Osteocyte (in vitro differentiated cells): ENCODE data around the gene DGKE. TPM values are rescaled to one million over a fixed set of nuclear protein-coding genes. Genes with fewer than 3 reads are reported as not detected.

Source experiments
- DNase-seq: peaks from one replicate; pipeline ENCODE4 v3.0.0; 2021; ENCODE audit warnings: mixed read lengths; ENCODE audit not compliant: unreplicated experiment; ENCODE audit errors: extremely low spot score
- H3K27ac Mint-ChIP-seq: one replicate; pipeline ENCODE4 v1.8.0; 2021; ENCODE audit warnings: mild to moderate bottlenecking, mixed read lengths; ENCODE audit not compliant: unreplicated experiment
- H3K27me3 Mint-ChIP-seq: one replicate; pipeline ENCODE4 v1.8.0; 2021; ENCODE audit warnings: mixed read lengths; ENCODE audit not compliant: unreplicated experiment
- H3K36me3 Mint-ChIP-seq: one replicate; pipeline ENCODE4 v1.8.0; 2021; ENCODE audit warnings: mixed read lengths; ENCODE audit not compliant: unreplicated experiment
- H3K4me1 Mint-ChIP-seq: one replicate; pipeline ENCODE4 v1.8.0; 2021; ENCODE audit warnings: mixed read lengths; ENCODE audit not compliant: unreplicated experiment
- H3K4me3 Mint-ChIP-seq: one replicate; pipeline ENCODE4 v1.8.0; 2021; ENCODE audit warnings: mild to moderate bottlenecking, moderate library complexity, mixed read lengths; ENCODE audit not compliant: unreplicated experiment
- H3K9me3 Mint-ChIP-seq: one replicate; pipeline ENCODE4 v1.8.0; 2021; ENCODE audit warnings: mixed read lengths; ENCODE audit not compliant: unreplicated experiment
- total RNA-seq: library from RNA; stranded (reverse); gene quantifications from 2 replicates; pipeline ENCODE4 v1.2.1, GENCODE V29; 2021
- TF ChIP-seq, protein P1 (sequence below): fragments of 200-600 bp; sonication (generic); IDR thresholded peaks from 2 replicates; pipeline ENCODE4 v1.5.0; 2021; ENCODE audit warnings: antibody characterized with exemption, mild to moderate bottlenecking, moderate library complexity

DGKE gene
- total RNA-seq, 1 donor from 2014 or later = 6.6 TPM

DNA sequence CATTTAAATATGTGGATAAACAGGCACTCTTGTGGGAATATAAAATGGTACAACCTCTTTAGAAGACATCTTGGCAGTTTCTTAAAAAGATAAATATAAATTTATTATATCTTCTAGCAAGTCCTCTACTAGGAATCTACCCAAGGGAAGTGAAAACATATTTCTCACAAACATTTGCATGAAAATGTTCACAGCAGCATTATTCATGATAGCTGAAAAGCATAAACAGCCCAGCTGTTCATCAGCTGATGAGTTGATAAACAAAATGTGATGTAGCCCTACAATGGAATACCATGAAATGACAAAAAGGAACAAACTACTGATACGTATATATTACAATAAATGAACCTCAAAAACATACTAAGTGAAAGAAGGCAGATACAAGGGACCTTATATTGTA lies 12.0 kb downstream of the DGKE start:
- Mint-ChIP-seq H3K4me1 (no peaks in the 10 kb centered on the region), H3K36me3 (peaks cover 30% of the 10 kb centered on the region), H3K9me3 (no peaks in the 10 kb centered on the region), H3K4me3 (no peak overlapping the region), H3K27me3 (no peaks in the 10 kb centered on the region), H3K27ac (no peak overlapping the region)
- no peak for DNase-seq
- TF ChIP-seq, protein P1, sequence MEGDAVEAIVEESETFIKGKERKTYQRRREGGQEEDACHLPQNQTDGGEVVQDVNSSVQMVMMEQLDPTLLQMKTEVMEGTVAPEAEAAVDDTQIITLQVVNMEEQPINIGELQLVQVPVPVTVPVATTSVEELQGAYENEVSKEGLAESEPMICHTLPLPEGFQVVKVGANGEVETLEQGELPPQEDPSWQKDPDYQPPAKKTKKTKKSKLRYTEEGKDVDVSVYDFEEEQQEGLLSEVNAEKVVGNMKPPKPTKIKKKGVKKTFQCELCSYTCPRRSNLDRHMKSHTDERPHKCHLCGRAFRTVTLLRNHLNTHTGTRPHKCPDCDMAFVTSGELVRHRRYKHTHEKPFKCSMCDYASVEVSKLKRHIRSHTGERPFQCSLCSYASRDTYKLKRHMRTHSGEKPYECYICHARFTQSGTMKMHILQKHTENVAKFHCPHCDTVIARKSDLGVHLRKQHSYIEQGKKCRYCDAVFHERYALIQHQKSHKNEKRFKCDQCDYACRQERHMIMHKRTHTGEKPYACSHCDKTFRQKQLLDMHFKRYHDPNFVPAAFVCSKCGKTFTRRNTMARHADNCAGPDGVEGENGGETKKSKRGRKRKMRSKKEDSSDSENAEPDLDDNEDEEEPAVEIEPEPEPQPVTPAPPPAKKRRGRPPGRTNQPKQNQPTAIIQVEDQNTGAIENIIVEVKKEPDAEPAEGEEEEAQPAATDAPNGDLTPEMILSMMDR = no peak

DNA sequence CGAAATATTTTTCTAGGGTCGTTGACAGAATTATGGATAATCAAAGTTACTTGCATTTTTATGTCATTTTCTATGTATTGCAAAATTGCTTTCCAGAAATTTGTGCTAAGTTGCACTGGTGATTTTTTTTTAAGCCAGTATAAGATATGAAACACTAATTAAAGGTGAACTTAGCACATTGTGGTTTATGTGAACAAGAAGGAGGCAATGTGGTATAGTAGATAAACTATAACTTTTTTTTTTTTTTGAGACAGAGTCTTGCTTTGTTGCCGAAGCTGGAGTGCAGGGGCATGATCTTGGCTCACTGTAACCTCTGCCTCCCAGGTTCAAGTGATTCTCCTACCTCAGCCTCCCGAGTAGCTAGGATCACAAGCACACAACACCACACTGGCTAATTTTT lies 13.2 kb downstream of the DGKE start:
- TF ChIP-seq, protein P1 = no peak
- H3K36me3 Mint-ChIP-seq = peaks cover 30% of the 10 kb centered on the region
- H3K27ac Mint-ChIP-seq = no peak overlapping the region
- no peak overlapping the region for H3K4me3 Mint-ChIP-seq
- no peaks in the 10 kb centered on the region for H3K4me1 Mint-ChIP-seq
- no peak for DNase-seq
- no peaks in the 10 kb centered on the region for H3K9me3 Mint-ChIP-seq
- no peaks in the 10 kb centered on the region for H3K27me3 Mint-ChIP-seq

DNA sequence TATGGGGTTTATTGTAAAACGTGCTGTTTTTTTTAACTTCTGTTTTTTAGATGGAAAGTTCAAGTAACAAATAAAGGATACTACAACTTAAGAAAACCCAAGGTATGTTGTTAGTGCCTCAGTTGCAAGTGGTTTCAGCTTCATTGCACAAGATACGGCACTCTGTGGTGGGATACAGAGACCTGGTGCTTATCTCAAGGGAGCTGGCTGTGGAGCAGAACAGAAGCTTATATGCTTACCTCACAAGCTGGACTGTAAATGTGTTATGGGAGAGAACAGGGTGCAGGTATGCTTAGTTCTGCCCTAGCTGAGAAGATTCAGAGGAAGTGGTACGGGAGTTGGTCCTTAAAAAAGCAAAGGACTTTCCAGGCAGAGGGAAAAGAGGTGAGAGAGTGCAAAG lies 15.2 kb downstream of the DGKE start:
- H3K9me3 Mint-ChIP-seq = no peaks in the 10 kb centered on the region
- TF ChIP-seq, protein P1 = no peak
- no peak for DNase-seq
- H3K4me1 Mint-ChIP-seq = no peaks in the 10 kb centered on the region
- no peak overlapping the region for H3K27ac Mint-ChIP-seq
- H3K4me3 Mint-ChIP-seq = no peak overlapping the region
- peaks cover 31% of the 10 kb centered on the region for H3K36me3 Mint-ChIP-seq
- H3K27me3 Mint-ChIP-seq = no peaks in the 10 kb centered on the region

DNA sequence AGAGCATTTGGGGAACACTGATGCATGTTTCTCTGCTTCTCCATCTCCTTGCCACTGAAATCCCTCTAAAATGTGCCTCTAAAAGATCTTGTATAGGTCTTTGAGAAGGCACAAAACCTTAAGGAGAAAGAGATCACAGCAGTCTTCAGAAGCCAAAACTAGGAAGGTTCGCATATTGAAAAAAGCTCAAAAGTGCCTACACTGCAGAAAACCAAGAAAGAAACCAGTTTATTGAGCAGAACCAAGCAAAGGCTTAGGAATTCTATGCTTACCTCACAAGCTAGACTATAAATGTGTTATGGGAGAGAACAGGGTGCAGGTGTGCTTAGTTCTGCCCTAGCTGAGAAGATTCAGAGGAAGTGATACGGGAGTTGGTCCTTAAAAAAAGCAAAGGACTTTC lies 16.6 kb downstream of the DGKE start:
- no peak overlapping the region for H3K27ac Mint-ChIP-seq
- H3K27me3 Mint-ChIP-seq = no peaks in the 10 kb centered on the region
- no peak overlapping the region for H3K4me3 Mint-ChIP-seq
- no peaks in the 10 kb centered on the region for H3K9me3 Mint-ChIP-seq
- TF ChIP-seq, protein P1 = no peak
- H3K36me3 Mint-ChIP-seq = peaks cover 30% of the 10 kb centered on the region
- no peaks in the 10 kb centered on the region for H3K4me1 Mint-ChIP-seq
- DNase-seq = no peak

DNA sequence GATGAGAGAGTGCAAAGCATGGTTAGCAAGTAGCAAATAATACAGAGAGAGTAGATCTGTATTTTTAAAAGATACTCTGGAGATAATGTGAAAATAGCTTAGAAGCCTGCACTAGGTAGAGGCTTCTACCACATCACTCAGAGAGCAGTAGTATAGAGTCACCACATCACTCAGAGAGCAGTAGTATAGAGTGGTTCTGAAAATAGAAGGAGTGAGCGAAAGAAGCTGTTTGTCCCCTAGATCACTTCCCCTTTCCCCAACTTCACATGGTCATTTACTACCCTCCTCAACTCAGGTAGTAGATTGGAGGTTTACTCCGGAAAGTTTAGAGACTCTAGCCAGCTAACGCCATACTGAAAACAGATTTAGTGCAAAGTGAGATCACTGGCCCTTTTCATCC lies 17.1 kb downstream of the DGKE start:
- H3K27ac Mint-ChIP-seq = no peak overlapping the region
- TF ChIP-seq, protein P1 = no peak
- H3K9me3 Mint-ChIP-seq = no peaks in the 10 kb centered on the region
- no peaks in the 10 kb centered on the region for H3K27me3 Mint-ChIP-seq
- no peak for DNase-seq
- H3K36me3 Mint-ChIP-seq = peaks cover 30% of the 10 kb centered on the region
- no peaks in the 10 kb centered on the region for H3K4me1 Mint-ChIP-seq
- H3K4me3 Mint-ChIP-seq = no peak overlapping the region
